Amniotic stem cell (primary cell): ENCODE measurements around the gene GABRG3.
"Not testable (repeated sequence)": the region's sequence is repeated elsewhere in the genome, so short reads cannot be mapped to it uniquely, and the experiment has no call there.

Experiments
- DNase-seq: peaks from one replicate; lab custom pipeline; 2025; lab: John Stamatoyannopoulos, UW

Gene GABRG3

DNA sequence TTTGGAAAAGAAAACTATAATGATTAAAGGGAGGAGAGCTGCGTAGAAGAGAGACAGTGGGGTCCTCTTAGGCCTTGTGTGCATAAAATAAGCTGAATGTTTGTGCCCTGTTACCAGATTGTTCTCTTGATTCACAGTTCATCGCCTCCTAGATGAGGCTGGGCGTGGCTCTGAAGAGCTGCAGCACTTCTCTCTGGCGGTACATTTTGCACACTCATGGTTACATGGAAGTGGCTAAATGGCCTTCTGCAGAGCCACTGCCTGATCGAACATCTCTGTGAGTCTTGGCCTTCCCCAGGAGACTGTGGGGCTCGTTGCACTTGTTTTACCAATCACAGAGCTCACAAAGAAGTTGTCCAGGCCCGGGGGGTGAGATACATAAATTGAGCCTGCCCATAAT is 208.8 kb downstream of the GABRG3 start:
- DNase-seq, result no peak

DNA sequence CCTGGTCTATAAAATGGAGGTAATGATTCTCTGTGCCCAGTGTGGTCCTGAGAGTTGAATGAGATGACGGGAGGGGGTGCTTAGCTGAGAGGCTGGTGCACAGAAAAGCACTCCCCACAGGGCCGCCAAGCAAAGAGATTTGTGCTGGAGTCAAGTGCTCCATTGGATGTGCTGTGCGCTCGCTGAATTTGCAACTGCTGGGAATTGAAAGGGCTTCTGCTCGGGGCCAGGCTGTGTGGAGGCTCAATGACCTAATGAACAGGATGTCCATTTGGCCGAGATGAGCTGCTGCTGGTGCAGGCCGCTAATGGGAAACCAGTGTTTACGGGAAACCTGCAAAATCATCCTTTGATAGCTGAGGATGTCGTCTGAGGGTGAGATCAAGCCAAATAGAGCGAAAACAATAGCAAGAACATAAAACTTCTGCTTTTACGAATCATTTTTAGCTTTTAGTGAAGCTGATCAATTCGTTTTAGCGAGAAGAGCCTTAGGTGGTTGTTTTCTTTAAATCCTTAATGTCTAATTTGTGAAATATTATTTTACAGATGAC is 211.7 kb downstream of the GABRG3 start:
- DNase-seq, result no peak

DNA sequence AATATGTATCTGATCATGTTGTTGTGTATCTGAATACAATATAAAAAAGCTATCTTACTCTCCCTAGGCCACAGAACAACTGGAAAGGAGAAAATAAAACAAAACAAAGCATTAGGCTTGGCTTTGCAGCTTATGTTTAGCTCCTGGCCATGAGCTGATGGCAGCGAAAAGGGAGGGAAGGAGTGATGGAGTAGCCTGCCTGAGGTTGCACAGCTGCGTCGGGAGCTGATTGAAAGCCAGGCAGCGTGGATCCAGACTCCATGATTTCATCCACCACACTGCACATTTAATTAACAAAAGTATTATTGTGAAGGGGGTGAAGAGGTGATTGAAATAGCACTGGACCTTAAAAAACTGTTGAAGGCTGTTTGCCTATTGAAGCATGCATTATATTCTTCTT is 212.2 kb downstream of the GABRG3 start:
- DNase-seq, result no peak

DNA sequence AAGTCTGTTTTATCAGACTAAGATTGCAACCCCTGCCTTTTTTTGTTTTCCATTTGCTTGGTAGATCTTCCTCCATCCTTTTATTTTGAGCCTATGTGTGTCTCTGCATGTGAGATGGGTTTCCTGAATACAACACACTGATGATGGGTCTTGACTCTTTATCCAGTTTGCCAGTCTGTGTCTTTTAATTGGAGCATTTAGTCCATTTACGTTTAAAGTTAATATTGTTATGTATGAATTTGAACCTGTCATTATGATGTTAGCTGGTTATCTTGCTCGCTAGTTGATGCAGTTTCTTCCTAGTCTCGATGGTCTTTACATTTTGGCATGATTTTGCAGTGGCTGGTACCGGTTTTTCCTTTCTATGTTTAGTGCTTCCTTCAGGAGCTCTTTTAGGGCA is 220.5 kb downstream of the GABRG3 start:
- not testable (repeated sequence) for DNase-seq

DNA sequence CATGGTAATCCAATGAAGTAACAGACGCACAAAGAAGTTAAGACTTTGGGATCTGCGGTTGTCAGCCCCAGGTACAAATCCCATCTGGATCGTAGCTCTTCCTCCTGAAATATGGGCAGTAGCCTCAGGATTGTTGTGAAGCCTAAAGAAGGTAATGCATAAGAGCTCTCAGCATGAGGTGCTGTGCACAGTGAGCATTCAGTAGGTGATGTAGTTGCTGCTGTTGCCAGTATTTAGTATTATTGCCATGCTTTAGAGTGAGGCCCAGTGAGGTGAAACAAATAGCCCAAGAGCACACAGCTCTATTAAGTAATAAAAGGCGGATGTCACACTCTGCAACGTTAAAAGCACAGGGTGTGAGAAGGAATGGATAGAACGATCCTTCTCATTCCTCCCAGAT is 225.7 kb downstream of the GABRG3 start:
- no peak for DNase-seq

DNA sequence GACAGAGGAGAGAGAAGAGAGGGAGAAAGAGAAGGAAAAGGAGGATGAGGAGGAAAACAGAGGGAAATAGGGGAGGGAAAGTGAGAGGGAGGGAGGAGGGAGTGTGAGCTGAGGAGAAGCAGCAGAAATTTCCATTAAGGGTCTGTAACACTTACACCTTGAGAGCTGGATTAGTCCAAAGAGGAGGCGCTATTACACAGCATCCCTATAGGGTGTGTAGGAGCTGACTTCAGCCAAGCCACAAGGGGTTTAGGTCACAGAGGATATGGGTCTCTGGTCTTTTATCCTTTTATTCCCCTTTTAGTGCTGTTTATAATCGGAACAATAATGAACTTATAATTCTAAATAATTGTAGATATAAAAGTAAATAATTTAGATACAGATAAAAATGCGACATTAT is 230.4 kb downstream of the GABRG3 start:
- no peak for DNase-seq

DNA sequence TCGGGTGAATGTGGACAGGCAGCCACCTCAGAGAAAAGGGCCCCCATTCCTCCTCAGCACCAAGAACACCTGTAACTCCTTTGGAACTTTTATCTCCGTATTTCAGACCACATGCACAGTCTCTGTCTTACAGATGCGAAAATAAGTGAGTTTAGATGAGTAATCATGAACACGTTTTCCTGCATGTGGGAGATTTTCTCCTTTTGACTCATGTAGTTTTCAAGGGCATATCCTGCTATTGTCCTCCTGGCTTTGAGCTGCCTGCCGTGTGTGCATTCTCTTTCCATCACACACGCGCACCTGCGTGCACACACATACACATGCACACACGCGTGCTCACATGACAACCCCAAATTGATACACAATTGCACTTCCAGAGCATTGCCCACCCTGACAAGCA is 239.2 kb downstream of the GABRG3 start:
- DNase-seq, result no peak

DNA sequence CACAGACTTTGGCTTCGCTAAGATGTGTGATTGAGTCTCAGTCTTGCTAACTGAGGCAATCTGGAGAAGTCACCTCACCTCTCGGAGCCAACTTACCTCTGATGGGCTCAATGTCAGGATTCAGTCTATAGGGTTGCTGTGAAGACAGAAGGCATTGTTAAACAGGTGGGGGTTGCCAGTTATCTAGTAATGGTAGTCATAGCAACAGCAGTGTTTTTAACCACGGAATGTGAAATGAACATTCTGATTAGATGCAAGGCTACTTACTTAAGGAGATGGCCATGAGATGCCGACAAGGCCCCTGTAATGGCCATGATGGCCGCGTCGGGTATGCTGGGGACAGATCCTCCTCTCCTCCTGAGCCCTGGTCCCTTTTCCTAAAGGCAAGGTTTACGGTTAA is 243.1 kb downstream of the GABRG3 start:
- no peak for DNase-seq

DNA sequence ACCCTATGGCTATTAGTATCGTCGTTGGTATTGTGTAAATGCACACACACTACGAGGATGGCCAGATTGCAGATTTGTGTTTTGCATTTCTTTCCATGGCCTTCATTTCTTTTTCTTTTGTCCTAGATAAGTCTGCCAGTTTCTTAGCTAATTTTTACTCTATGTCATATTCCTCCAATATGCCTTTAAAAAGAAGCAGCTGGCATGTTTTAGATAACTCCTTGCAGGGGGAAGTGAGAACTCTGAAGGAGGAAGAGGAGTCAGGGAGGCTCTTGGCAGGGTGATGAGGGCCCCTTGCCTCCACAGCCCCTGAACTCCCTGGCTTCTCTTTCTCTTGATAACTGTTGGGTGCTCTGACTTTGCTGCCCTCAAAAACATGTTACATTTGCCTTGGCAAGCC is 244.0 kb downstream of the GABRG3 start:
- DNase-seq, result no peak

DNA sequence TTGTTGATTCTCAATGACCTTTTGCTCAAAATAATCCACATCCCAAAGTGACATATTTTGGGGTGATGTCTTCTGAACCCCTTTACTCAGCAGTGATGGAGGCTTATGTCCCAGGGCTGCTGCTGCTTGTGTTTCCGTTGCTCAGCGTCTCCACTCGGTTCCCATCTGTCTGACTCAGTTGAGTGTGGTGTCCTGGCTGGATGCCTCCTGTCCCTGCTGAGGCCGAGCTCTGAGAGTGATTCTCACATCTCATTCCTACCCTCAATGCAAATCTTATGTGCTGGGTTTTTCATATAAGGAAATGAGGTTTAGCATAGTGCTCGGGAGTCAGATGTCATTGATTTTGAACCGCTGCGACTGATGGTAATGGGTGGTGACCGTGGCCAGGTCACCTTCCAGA is 247.4 kb downstream of the GABRG3 start:
- DNase-seq, result no peak

DNA sequence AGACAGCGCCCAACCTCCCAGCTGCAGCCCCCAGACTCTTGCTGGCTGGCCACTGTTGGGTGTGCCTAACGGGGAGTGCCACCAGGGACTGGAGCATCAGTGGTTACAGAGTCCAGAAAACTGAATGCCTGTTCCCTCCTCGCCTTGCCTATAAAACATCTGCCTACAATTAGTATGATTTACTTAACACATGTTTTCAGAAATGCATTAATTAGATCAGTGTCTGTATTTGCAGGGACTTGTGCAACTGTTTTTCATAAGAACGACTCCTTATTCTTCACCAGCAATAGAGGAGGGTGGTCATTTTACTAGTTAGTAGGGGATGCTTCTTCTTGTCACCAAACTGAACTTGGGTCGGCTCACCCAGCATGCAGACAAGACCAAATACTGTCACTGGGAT is 248.7 kb downstream of the GABRG3 start:
- no peak for DNase-seq

DNA sequence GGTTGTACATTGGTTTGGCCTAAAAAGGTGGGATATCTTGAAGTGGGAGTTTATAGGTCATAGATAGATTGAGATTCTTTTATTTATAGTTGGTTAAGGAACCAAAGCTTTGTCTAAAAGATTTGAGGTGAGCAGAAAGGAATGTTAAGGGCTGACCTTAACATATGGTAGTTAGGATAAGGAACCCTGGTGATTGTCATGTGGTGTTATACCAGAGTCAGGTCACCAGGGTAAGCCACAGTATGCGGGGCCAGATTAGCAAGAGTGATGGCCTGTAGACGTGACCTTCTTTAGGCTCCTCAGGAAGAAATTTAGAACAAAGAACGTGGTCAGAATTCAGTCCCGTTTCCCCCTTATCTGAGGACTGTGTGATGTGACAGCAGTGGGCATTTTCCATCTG is 249.2 kb downstream of the GABRG3 start:
- DNase-seq, result no peak

DNA sequence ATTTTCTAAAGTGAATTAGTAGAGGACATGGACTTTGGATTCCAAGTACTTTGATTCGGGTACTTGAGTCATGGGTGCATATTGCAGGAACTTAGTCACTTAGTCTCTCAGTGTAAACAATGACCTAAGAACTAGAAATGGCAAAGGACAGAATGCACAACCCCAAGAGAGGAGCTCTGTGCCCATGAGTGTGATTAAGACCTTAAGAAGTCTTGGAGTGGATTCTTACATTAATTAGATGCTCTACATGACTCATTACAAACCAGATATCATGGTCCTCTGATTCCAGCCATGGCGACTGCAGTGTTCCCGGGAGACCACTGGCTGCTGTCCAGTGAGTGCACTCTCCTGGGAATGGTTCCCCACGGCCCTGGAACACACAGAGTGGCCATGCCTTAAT is 251.5 kb downstream of the GABRG3 start:
- no peak for DNase-seq

DNA sequence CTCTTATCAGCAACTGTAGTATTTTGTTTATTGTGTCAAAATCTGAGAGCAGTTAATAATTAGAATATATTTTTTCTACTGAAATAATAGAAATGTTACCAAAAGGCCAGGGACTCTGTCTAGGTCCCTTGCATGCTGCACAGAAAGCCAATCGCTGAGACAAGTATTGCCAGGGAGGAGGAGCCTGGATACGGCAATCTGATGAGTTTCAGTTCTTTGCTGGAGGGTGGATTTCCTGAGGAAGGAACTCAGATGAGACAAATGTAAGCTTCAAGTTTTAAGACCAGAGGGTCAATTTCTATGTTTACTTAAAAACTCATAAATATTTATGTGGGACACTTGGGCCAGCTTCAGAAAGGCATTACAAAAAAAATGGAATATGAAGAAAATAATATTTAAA is 252.2 kb downstream of the GABRG3 start:
- no peak for DNase-seq

DNA sequence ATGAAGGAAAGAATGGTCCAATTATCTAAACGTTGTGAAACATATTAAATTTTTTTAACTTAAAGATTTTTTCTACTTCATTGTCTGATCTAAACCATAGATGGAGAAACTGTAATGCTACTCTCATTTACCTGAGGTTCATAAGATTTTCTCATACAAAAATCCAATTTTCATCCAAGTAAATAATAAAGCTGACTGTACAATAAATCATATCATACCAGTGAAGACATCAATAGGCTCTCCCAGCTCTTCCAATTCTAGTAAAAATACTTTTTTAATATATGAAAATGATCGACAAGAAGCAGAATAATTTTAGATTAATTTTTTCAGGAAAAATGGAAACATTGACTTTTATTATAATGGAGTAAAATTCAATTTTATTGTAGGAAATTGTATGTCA is 260.8 kb downstream of the GABRG3 start:
- DNase-seq, result no peak

DNA sequence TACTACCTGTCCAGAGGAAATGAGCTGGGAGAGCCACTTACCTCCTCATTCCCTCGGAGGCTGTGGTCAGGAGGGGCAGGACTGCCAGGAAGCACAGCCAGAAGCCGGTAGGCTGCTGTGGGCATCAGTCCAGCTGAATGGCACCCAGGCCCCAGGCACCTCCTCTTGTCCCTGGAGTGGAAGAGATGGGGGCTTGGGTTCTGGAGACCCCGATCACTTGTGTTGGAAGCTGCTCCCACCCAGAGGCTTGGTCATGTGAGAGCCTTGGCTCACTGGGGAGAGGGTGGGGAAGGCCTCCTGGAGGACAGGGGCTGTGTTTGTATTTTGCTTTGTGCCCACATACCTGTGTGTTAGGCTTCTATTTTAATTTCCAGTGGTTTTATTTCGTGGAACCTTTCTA is 261.9 kb downstream of the GABRG3 start:
- DNase-seq, result no peak

DNA sequence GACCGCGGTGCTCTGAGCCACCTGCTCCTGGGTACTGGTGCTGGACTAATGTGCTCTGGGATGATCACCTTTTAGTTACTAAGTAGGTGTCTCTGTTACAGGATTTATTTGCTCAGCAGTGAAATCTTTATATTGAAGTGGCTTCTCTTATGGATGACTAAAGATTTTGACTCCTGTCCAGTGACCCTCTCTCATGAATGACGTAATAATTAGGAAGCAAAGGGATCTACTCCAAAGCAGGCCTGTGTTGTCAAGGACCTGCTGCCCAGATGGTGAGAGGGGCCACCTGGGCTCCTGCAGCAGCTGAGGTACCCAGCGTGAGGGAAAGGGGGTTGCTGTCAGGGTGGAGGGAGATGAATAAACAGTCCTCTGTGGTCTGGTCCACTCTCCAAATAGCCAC is 263.6 kb downstream of the GABRG3 start:
- DNase-seq, result no peak

DNA sequence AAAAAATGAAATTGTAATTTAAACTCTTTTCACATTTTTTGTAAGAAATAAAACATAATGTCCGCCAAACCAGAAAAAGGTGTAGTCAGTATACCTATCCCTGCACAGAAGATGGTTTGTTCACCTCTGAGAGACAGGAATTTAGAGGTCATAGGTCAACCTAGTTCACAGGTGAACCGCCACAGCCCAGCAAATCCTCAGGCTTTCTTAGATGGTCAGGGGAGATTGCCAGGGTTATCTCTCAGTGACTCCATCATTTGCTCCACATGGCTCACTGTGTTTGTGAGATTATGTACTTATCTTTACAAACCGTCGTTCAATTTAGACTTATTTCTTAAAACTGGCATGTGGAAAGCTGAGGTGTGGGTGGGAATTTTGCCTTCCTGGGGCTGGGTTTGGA is 264.2 kb downstream of the GABRG3 start:
- DNase-seq, result no peak

DNA sequence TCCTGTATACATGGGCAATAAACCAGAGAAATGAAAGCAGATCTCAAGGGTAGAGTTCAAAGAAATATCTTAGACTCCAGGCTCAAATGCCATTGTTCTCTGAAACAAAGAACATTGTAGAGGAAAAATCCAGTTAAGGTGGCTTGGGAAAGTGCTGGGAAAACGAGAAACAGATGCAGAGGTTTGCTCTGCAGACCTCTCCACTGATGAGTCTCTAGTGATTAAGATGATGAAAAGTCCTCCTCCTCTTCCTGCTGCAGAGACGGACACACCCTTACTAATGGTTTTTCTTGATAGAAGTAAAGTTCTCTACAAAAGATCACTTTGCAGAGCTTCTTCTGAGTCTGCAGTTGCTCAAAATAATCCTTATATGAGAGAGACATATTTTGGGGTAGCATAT is 264.7 kb downstream of the GABRG3 start:
- DNase-seq, result no peak

DNA sequence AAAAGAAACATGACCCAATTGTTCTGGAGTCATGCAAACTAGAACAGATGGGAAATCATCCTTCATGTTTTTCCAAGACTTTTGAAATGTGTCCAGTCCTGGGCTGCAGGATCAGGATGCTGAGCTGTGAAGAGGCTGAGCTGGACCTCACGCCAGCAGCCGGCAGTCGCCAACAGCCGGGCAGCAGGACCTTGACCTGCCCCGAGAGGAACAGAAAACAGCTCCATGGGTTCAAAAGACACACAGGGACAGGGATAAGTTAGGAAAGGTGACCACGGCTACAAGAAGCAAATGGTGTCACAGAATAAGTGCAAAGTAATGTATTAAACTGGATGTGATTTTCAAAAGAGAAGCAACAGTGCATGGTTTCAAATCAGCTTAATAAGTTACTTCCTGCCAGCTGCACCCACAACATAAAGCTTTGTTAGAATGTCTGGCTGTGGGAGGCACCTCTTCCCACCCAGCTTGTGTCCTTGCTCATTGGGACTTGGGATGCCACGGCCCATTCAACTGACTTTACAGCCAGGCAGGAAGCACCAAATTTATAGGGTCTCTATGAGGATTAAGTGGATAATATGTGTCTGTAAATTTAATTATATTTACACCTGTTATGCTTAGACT is 266.4 kb downstream of the GABRG3 start:
- no peak for DNase-seq

DNA sequence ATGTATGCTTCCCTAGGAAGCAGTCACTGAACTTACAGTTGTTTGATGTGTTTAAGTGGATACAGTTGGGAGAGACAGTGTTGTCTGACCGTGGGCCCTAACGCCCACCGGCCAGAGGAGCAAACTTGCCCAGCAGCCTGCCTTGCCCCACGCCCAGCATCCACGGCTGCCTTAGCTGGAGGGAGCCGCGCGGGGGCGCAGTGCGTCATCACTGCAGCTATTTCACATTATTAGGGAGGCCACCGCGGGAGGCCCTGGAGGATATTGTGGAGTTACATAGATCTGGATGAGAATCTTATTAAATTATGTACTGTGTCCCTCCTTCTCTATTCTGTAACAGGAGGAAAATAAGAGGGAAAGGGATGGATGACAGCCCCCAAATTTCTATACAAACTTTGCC is 267.2 kb downstream of the GABRG3 start:
- DNase-seq, result no peak

DNA sequence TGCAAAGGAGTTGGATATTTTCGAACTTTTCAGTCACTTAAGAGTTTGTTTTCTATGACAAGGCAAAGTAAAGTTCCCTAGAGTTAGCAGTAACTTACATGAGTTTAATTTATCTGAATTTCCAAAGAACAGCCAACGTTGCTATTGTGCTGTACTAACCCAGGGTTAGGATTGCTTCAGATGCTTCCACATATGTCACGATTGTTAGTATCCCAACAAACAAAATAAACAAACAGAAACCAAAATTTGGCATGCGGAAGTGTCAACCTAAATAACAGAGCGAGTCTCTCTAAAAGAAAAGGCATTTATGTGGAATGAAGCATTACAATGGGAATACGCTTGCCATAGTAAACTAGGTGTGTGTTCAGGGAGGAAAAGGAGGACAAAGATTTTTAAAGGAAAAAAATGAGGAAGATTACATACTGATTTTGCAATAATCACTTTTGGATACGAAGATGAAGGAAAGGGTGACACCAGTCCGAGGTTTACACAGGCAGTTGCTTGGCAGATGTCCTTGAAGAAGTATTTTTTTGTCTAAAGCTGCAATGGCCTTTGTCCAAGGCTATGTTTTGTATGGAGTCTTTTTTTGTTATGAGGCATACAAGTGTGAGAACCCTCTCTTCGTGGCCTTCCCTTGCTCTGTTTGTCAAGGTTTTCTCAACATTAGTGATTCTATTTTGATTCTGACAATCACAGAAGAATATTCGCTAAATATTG is 267.9 kb downstream of the GABRG3 start:
- no peak for DNase-seq

DNA sequence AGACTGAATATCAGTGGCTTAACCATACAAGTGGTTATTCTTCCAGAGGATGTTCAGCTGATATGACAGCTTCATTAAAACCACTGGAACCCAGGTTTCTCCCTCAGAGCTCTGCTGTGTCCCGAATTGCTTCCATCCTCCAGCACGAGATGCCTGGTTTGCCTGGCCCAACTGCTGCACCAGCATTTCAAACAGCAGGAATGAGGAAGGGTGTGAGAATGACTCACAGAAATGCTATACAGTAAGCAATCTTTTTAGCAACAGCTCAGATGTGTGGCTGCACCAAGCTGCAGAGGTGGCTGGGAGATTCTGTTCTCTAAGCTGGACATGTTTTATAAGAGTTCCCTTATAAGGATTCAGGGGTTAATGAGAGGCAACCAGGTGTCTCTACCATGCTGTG is 271.0 kb downstream of the GABRG3 start:
- DNase-seq, result no peak

DNA sequence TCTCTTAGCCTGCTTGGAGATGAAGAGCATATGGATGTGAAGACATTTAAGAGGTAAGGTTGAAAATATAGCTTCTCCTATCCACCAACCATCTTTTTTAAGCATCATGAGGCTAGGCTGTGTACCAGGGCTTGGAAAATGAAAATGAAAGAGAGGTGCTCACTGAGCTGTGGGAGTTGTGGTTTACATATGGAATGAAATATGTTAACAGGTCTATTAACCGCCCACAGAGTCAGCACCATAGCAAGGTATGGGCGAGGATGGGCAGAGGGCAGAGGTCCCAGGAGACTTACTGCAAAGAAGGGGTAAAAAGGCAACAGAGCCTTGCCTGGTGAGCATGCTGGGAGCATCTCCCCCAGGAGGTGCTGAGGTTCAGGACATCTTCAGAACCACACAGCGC is 273.1 kb downstream of the GABRG3 start:
- DNase-seq, result no peak
